ENCODE measurements around the gene HSD17B7.

GRCh38 chr1:162859191-162859590, 68.7 kb downstream of the HSD17B7 start:
- TF ChIP-seq POLR2AphosphoS5 (IDR thresholded peaks at IDR 0.05; ENCODE audit: low read depth, low read length) (no peak), CTCF (IDR thresholded peaks at IDR 0.05; ENCODE audit: control extremely low read depth in 1 of 3, insufficient read depth in 1 of 3, low read depth in 1 of 3, low read length in 3 of 3) (no peak), POLR2A (IDR thresholded peaks at IDR 0.05; ENCODE audit: control extremely low read depth in 1 of 2, low read depth in 2 of 2, low read length in 2 of 2) (no peak), RFX5 (IDR thresholded peaks at IDR 0.05; ENCODE audit: borderline replicate concordance, low read depth, low read length) (no peak), KDM4A (IDR thresholded peaks at IDR 0.05; ENCODE audit: low read depth, low read length, severe bottlenecking) (no peak)
